Neural cell (in vitro differentiated cells): ENCODE measurements around the gene CEACAM19.

ENCODE experiments used
- CTCF ChIP-seq: fragments of 450-650 bp; IDR thresholded peaks from 2 replicates; pipeline ENCODE4 v1.5.1; 2014; ENCODE audit warnings: antibody characterized with exemption, mild to moderate bottlenecking, moderate library complexity; ENCODE audit not compliant: poor library complexity, severe bottlenecking
- EP300 ChIP-seq: fragments of 450-650 bp; conservative IDR thresholded peaks from 2 replicates; pipeline ENCODE4 v1.6.1; 2014; ENCODE audit warnings: antibody characterized with exemption, mild to moderate bottlenecking, moderate library complexity; ENCODE audit not compliant: poor library complexity, severe bottlenecking
- EZH2 ChIP-seq: fragments of 200-600, 300-800 bp; shearing (Covaris generic), sonication (generic); IDR thresholded peaks from 2 replicates; pipeline ENCODE4 v1.6.1; 2014; ENCODE audit warnings: antibody characterized with exemption, low read length, borderline replicate concordance, mild to moderate bottlenecking; ENCODE audit not compliant: insufficient read depth, poor library complexity, severe bottlenecking
- POLR2AphosphoS5 ChIP-seq: IDR thresholded peaks from 2 replicates; pipeline ENCODE4 v1.6.1; 2012
- REST ChIP-seq: IDR thresholded peaks from 2 replicates; pipeline ENCODE4 v1.6.1; 2012; ENCODE audit warnings: borderline replicate concordance
- SMC3 ChIP-seq: fragments of 450-650 bp; conservative IDR thresholded peaks from 2 replicates; pipeline ENCODE4 v1.6.1; 2014; ENCODE audit warnings: antibody characterized with exemption, mild to moderate bottlenecking, moderate library complexity; ENCODE audit not compliant: poor library complexity
- TAF1 ChIP-seq: IDR thresholded peaks from 2 replicates; pipeline ENCODE4 v1.6.1; 2012; ENCODE audit warnings: low read depth

- TF ChIP-seq TAF1 (no peak), CTCF (no peak), EZH2 (no peak), SMC3 (no peak), EP300 (no peak), REST (no peak), POLR2AphosphoS5 (no peak)
Observed at GRCh38 chr19:44728178-44728577, 56.9 kb downstream of the CEACAM19 start.
